Heart right ventricle (tissue), 16 donors: ENCODE results near the gene TSPAN6. TPM values are rescaled to one million over a fixed set of nuclear protein-coding genes. Genes with fewer than 3 reads are reported as not detected.

Source experiments
- ATAC-seq, 8 donors: fragments of 200-7000 bp; cut with Tn5 transposase; one replicate each; pipeline ENCODE4 v1.9.1; 2020; ENCODE audit warnings: mild to moderate bottlenecking in 8 of 8, moderate library complexity in 8 of 8, moderate number of reproducible peaks in 1 of 8
- DNase-seq, 2 donors: peaks; one replicate each; pipeline ENCODE4 v3.0.0-alpha.2; 2020
- H3K27ac ChIP-seq, 10 donors: fragments of 200-600 bp; sonication (generic) in 2 of 10; one replicate each; pipeline versions ENCODE4 v1.5.0 to v1.8.0; 2020 to 2022; ENCODE audit warnings: mild to moderate bottlenecking in 3 of 10
- H3K27me3 ChIP-seq, 7 donors: fragments of 200-600 bp; one replicate each; pipeline ENCODE4 v1.8.0; 2021 to 2022; ENCODE audit warnings: mild to moderate bottlenecking in 2 of 7
- H3K36me3 ChIP-seq, 9 donors: fragments of 200-600 bp; sonication (generic) in 1 of 9; one replicate each; pipeline versions ENCODE4 v1.5.0 to v1.8.0; 2020 to 2022; ENCODE audit warnings: mild to moderate bottlenecking in 2 of 9
- H3K4me1 ChIP-seq, 9 donors: fragments of 200-600 bp; sonication (generic) in 1 of 9; one replicate each; pipeline versions ENCODE4 v1.5.0 to v1.8.0; 2020 to 2022; ENCODE audit warnings: mild to moderate bottlenecking in 4 of 9
- H3K4me3 ChIP-seq, 10 donors: fragments of 200-600 bp; sonication (generic) in 2 of 10; one replicate each; pipeline versions ENCODE4 v1.5.0 to v1.8.0; 2020 to 2022; ENCODE audit warnings: mild to moderate bottlenecking in 7 of 10, moderate library complexity in 2 of 10
- H3K9me3 ChIP-seq, 11 donors: fragments of 200-600 bp in 10 of 11; sonication (generic) in 2 of 11; one replicate each; pipeline versions ENCODE4 v1.5.0 to v1.8.0; 2013 to 2022; ENCODE audit warnings: mild to moderate bottlenecking in 2 of 11, control low read depth in 1 of 11, moderate library complexity in 1 of 11
- WGBS, 2 donors: extraction: QIAGEN DNeasy Blood & Tissue Kit; methylation state at CpG; one replicate each; pipeline ENCODE4 v1.1.7; 2013; ENCODE audit warnings: inconsistent platforms in 1 of 2; 5-methylcytosine and 5-hydroxymethylcytosine counted together
- intact Hi-C, 10 donors: fragments of 100-400 bp; cut with DNase I; formaldehyde crosslinking; loops; one replicate each; pipeline versions ENCODE4 v1.11.1 to v1.14.2; 2022
- polyA plus RNA-seq, 2 donors: library from polyadenylated mRNA; stranded (reverse); fragments of 200-250 nt; gene quantifications; one replicate each; pipeline ENCODE4 v1.2.3, GENCODE V29; 2013
- total RNA-seq, 10 donors: library from RNA; stranded (reverse); fragmentation: NEBNext Ultra II Directional in 3 of 10; extraction: Animal tissue kit (Norgen Biotek cat#: 25700) in 3 of 10; gene quantifications; one replicate each; pipeline versions ENCODE4 v1.2.1 to v1.2.4, GENCODE V29; 2021 to 2023
- TF ChIP-seq, protein P1 (sequence below), 9 donors: fragments of 200-600 bp; sonication (generic) in 2 of 9; IDR thresholded peaks; one replicate each; pipeline versions ENCODE4 v1.5.0 to v1.8.0; 2021 to 2022; ENCODE audit warnings: antibody characterized with exemption in 9 of 9, mild to moderate bottlenecking in 5 of 9, moderate library complexity in 1 of 9
- donor health status: Arrhythmogenic right ventricular cardiomyopathy.
- donor health status: ischemic (EF 13 %, LVEDD 7.1; RV severe dilation, severe dysfunction).
- donor health status: healthy with polysubstance abuse.
- donor health status: DM: no; HTN: yes; CAD: no.
- donor health status: DM: no; HTN: no; CAD: no.
- donor health status: ischemic (EF 25% LVEDD 6.9; RV normal size, moderate dysfunction).
- donor health status: ischemic (EF 25% LVEDD 5.7; RV mildly dilated, moderate dysfunction).
- donor health status: healthy.
- donor health status: DM: yes; HTN: yes; CAD: no.
- donor health status: Ischemic cardiomyopathy.
- donor health status: ischemic (EF 35%, LVEDD 5.7; RV mildly dilated, moderate dysfunction).
- donor health status: nonischemic (EF 11% LVEDD 7.7; RV severe dilation, severe dysfunction).
- donor health status: DM: yes; HTN: yes; CAD: no.
- donor health status: PGD.
- donor health status: ischemic (EF 29% LVEDD 5.4; RV normal size, mild dysfunction).
- donor health status: nonischemic (EF 23%, LVEDD 6.1; RV moderate dilation, normal function).

TSPAN6 gene
- total and polyA plus RNA-seq, 12 donors = 3.0 to 8.6 (median 5.5) TPM

DNA sequence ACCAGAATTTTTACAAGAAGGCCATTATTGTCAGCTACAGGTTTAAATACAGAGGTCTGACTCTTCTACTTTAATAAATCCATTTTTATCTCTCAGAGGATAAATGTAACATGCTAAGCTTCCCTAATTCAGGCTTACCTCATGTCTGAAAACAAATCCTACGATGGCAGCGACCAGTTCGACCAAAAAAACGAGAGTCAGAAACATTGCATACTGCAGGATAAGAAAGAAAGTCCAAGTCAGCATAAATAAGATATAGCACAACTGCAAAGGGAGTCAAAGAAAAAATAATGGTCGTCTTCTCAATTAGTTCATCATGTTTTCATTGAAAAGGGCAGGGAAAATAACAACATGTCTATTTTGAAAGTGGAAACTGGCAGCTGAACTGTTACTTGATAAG, 1.6 kb downstream of the TSPAN6 start:
- Histone ChIP-seq H3K27ac (no peak overlapping the region), H3K36me3 (peaks cover 0 to 25% (median 0%) of the 10 kb centered on the region in 9 donors), H3K4me3 (no peak overlapping the region), H3K9me3 (no peaks in the 10 kb centered on the region), H3K4me1 (peaks cover 0 to 3% (median 0%) of the 10 kb centered on the region in 9 donors), H3K27me3 (peaks cover 0 to 83% (median 0%) of the 10 kb centered on the region in 7 donors)
- 64 to 77% methylated on average over 5 of the region's 5 CpGs for WGBS, 2 donors
- DNase-seq (no peak), ATAC-seq (no peak)
- intact Hi-C loops = loop anchor here in 4 of 10 donors (10.0 kb wide), 3 partner anchors 120 to 190 kb away; no protein-coding TSS in a partner anchor
- TF ChIP-seq, protein P1, sequence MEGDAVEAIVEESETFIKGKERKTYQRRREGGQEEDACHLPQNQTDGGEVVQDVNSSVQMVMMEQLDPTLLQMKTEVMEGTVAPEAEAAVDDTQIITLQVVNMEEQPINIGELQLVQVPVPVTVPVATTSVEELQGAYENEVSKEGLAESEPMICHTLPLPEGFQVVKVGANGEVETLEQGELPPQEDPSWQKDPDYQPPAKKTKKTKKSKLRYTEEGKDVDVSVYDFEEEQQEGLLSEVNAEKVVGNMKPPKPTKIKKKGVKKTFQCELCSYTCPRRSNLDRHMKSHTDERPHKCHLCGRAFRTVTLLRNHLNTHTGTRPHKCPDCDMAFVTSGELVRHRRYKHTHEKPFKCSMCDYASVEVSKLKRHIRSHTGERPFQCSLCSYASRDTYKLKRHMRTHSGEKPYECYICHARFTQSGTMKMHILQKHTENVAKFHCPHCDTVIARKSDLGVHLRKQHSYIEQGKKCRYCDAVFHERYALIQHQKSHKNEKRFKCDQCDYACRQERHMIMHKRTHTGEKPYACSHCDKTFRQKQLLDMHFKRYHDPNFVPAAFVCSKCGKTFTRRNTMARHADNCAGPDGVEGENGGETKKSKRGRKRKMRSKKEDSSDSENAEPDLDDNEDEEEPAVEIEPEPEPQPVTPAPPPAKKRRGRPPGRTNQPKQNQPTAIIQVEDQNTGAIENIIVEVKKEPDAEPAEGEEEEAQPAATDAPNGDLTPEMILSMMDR (IDR thresholded peaks at IDR 0.05) = no peak

DNA sequence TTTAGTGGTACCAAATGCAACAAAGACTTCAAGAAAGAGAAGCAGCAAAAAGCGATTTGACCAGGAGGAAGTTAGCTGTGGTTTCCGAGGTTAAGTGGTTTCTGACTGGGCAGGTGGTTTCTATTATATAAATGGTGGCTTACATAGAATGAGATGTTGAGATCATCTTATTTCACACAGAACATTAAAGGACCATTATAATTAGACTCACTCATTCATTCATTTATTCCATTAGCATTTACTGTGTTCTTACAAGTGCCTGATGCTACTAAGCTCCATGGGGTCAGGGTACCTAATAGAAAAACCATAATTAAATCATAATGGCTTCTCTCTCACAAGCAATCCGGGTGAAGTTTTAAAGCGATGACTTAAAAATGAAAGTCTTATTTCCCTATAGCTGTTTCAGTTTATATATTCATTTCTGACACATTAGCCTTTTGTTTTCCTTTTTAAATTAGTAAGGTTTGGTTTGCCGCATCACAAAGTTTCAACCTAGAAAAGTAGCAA, 10.6 kb downstream of the TSPAN6 start:
- no peaks in the 10 kb centered on the region for H3K4me1 ChIP-seq
- H3K36me3 ChIP-seq = peaks cover 0 to 20% (median 0%) of the 10 kb centered on the region in 9 donors
- H3K27me3 ChIP-seq = peaks cover 0 to 67% (median 0%) of the 10 kb centered on the region in 7 donors
- DNase-seq (no peak), ATAC-seq (no peak)
- TF ChIP-seq, protein P1 (IDR thresholded peaks at IDR 0.05) = no peak
- no peaks in the 10 kb centered on the region for H3K9me3 ChIP-seq
- WGBS, 2 donors = 81 to 89% methylated on average over 5 of the region's 5 CpGs
- no peak overlapping the region for H3K27ac ChIP-seq
- H3K4me3 ChIP-seq = no peak overlapping the region
- intact Hi-C loops = no loop called here

DNA sequence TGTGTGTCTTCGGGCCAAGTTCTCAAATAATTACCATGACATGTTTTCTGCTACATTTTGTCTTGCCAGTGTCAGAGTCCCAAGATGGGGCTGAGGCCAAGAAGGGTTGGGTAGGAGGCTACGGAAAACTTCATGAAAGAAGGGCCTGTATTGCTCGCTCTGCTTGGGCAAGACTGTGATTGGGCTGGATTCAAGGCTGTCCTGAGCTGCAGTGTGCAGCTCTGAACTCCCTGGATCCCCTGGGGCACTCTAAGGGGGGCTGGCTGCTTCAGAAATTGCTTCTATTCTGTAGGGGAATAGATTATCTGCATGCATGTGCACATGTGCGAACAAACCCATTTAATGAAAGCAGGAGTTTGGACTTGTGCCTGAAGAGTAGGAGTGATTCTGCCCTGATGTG, 13.6 kb downstream of the TSPAN6 start:
- intact Hi-C loops = no loop called here
- ATAC-seq (no peak), DNase-seq (no peak)
- WGBS, 2 donors = 59 to 66% methylated on average over 4 of the region's 4 CpGs
- Histone ChIP-seq H3K9me3 (no peaks in the 10 kb centered on the region), H3K4me3 (no peak overlapping the region), H3K36me3 (no peaks in the 10 kb centered on the region), H3K27me3 (peaks cover 0 to 59% (median 0%) of the 10 kb centered on the region in 7 donors), H3K27ac (no peak overlapping the region), H3K4me1 (no peaks in the 10 kb centered on the region)
- TF ChIP-seq, protein P1 (IDR thresholded peaks at IDR 0.05) = no peak

DNA sequence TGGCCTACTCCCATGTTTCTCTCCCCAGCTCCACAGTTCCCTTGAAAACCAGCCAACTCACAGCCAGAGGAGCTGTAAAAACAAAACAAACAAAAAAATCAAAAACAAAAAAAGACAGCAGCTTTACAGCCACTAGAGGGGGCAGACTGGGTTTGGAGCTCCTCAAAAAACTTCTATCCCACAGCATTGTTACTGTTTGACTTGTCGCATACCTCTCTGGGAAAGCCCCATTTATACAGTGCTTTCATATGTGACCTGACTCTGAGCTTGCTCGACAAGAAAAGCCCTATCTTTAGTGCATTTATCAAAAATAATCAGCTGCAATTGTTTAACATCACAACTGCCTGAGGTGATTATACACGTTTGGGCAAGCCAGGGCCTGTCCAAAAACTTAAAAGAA, 21.6 kb downstream of the TSPAN6 start:
- H3K4me1 ChIP-seq = no peaks in the 10 kb centered on the region
- no peaks in the 10 kb centered on the region for H3K9me3 ChIP-seq
- H3K27me3 ChIP-seq = peaks cover 0 to 74% (median 0%) of the 10 kb centered on the region in 7 donors
- H3K36me3 ChIP-seq = no peaks in the 10 kb centered on the region
- 27 to 33% methylated on average over 3 of the region's 3 CpGs for WGBS, 2 donors
- no peak for ATAC-seq
- intact Hi-C loops = loop anchor here in 1 of 10 donors (10.0 kb wide), 1 partner anchor 100 kb away; no protein-coding TSS in a partner anchor
- TF ChIP-seq, protein P1 (IDR thresholded peaks at IDR 0.05) = peak in 8 of 9 donors; percentile 10 to 55 (median 44)
- no peak overlapping the region for H3K27ac ChIP-seq
- DNase-seq = peak in 1 of 2 donors; percentile 12
- no peak overlapping the region for H3K4me3 ChIP-seq
